H1 (cell line): ENCODE results near the gene KCNQ1. TPM values are rescaled to one million over a fixed set of nuclear protein-coding genes. Genes with fewer than 3 reads are reported as not detected.

Source experiments
- CTCF ChIA-PET: fragments of 300-600 bp; sonication (Branson Sonifier 250); formaldehyde crosslinking; loops from one replicate; lab custom pipeline; 2021; ENCODE audit not compliant: partially characterized antibody; lab: Charles Lee
- POLR2A ChIA-PET: fragments of 300-600 bp; sonication (Branson Sonifier 250); formaldehyde crosslinking; loops from one replicate; lab custom pipeline; 2021; ENCODE audit warnings: inconsistent platforms; ENCODE audit not compliant: partially characterized antibody; lab: Charles Lee
- DNase-seq, 2 experiments: peaks; one replicate each; pipeline versions ENCODE4 v3.0.0 to v3.0.0-alpha.2; 2010 to 2022; ENCODE audit warnings: low spot score in 2 of 2, low read depth in 1 of 2, mixed read lengths in 1 of 2
- FAIRE-seq: peaks from 2 replicates; lab custom pipeline; 2011; peaks lifted over from hg19 to GRCh38; lab: Jason Lieb, UNC
- H2AFZ ChIP-seq: 2 replicates; pipeline ENCODE4 v1.8.1; 2012; ENCODE audit warnings: low read length, inconsistent platforms
- H2AK5ac ChIP-seq: 2 replicates; pipeline ENCODE4 v1.6.1; 2013; ENCODE audit warnings: low read depth, low read length
- H2BK120ac ChIP-seq: replicated peaks from 2 replicates; pipeline ENCODE3; 2013; ENCODE audit warnings: low read depth, low read length, inconsistent platforms
- H2BK12ac ChIP-seq: 2 replicates; pipeline ENCODE4 v1.6.1; 2013; ENCODE audit warnings: low read depth, low read length
- H2BK15ac ChIP-seq: 2 replicates; pipeline ENCODE4 v1.6.1; 2013; ENCODE audit warnings: low read length
- H2BK20ac ChIP-seq: 2 replicates; pipeline ENCODE4 v1.6.1; 2013; ENCODE audit warnings: low read length
- H2BK5ac ChIP-seq: 2 replicates; pipeline ENCODE4 v1.6.1; 2013; ENCODE audit warnings: low read depth, low read length
- H3K14ac ChIP-seq: 2 replicates; pipeline ENCODE4 v1.6.1; 2013; ENCODE audit warnings: inconsistent platforms; ENCODE audit not compliant: insufficient read length
- H3K18ac ChIP-seq: 2 replicates; pipeline ENCODE4 v1.6.1; 2013; ENCODE audit warnings: low read length; ENCODE audit errors: extremely low read depth
- H3K23ac ChIP-seq: 2 replicates; pipeline ENCODE4 v1.6.1; 2013; ENCODE audit warnings: inconsistent platforms; ENCODE audit not compliant: insufficient read length
- H3K23me2 ChIP-seq: 2 replicates; pipeline ENCODE4 v1.6.1; 2013; ENCODE audit warnings: low read depth, low read length
- H3K27ac ChIP-seq: 2 replicates; pipeline ENCODE4 v1.6.1; 2011; ENCODE audit warnings: low read depth, low read length, inconsistent platforms
- H3K27me3 ChIP-seq, 4 experiments: replicated peaks in 1 of 4; 1 replicate in 1 of 4; 2 replicates in 3 of 4; pipeline versions ENCODE4 v1.6.1 to v1.8.1; 2011 to 2013; ENCODE audit warnings: low read length in 3 of 4, mild to moderate bottlenecking in 3 of 4, inconsistent platforms in 2 of 4, mixed read lengths in 2 of 4, moderate library complexity in 1 of 4; ENCODE audit not compliant: control insufficient read depth in 3 of 4, insufficient read depth in 3 of 4; ENCODE audit errors: extremely low read depth in 1 of 4
- H3K36me3 ChIP-seq, 4 experiments: 2 replicates each; pipeline versions ENCODE4 v1.6.1 to v1.8.1; 2011 to 2013; ENCODE audit warnings: mild to moderate bottlenecking in 4 of 4, low read length in 3 of 4, moderate library complexity in 2 of 4, control low read depth in 1 of 4, inconsistent platforms in 1 of 4; ENCODE audit not compliant: insufficient read depth in 4 of 4, control insufficient read depth in 2 of 4
- H3K4ac ChIP-seq: replicated peaks from 2 replicates; pipeline ENCODE3; 2013; ENCODE audit warnings: low read length, low read depth, mixed read lengths, inconsistent platforms; ENCODE audit not compliant: insufficient read length
- H3K4me1 ChIP-seq, 4 experiments: replicated peaks in 1 of 4; 1 replicate in 1 of 4; 2 replicates in 3 of 4; pipeline versions ENCODE4 v1.6.1 to v1.8.1; 2011 to 2013; ENCODE audit warnings: low read length in 3 of 4, inconsistent platforms in 2 of 4, mixed read lengths in 1 of 4; ENCODE audit not compliant: insufficient read depth in 4 of 4, control insufficient read depth in 3 of 4
- H3K4me2 ChIP-seq, 2 experiments: 2 replicates each; pipeline versions ENCODE4 v1.6.1 to v1.8.1; 2011 to 2013; ENCODE audit warnings: low read depth in 2 of 2, low read length in 2 of 2, control low read depth in 1 of 2, inconsistent platforms in 1 of 2, mild to moderate bottlenecking in 1 of 2; ENCODE audit not compliant: insufficient read depth in 1 of 2
- H3K4me3 ChIP-seq, 4 experiments: fragments of 200-600, 300-600 bp in 1 of 4; sonication (generic), shearing (Covaris generic), sonication (Bioruptor Twin) in 1 of 4; 2 replicates each; pipeline versions ENCODE4 v1.5.1 to v1.8.1; 2011 to 2016; ENCODE audit warnings: low read length in 4 of 4, low read depth in 3 of 4, control low read depth in 2 of 4, inconsistent platforms in 2 of 4, mild to moderate bottlenecking in 2 of 4, mixed read lengths in 1 of 4, moderate library complexity in 1 of 4; ENCODE audit not compliant: insufficient read depth in 2 of 4; ENCODE audit errors: extremely low read depth in 1 of 4
- H3K56ac ChIP-seq: replicated peaks from 2 replicates; pipeline ENCODE3; 2013; ENCODE audit warnings: low read depth, mild to moderate bottlenecking, mixed read lengths, low read length, inconsistent platforms; ENCODE audit not compliant: insufficient read length
- H3K79me1 ChIP-seq: 2 replicates; pipeline ENCODE4 v1.6.1; 2013; ENCODE audit warnings: low read depth, low read length, control low read depth
- H3K79me2 ChIP-seq, 2 experiments: 2 replicates each; pipeline versions ENCODE4 v1.6.1 to v1.8.1; 2012 to 2013; ENCODE audit warnings: low read length in 2 of 2, mild to moderate bottlenecking in 2 of 2, inconsistent platforms in 1 of 2; ENCODE audit not compliant: insufficient read depth in 2 of 2, control insufficient read depth in 1 of 2
- H3K9ac ChIP-seq, 4 experiments: replicated peaks in 1 of 4; 1 replicate in 1 of 4; 2 replicates in 3 of 4; pipeline versions ENCODE4 v1.6.1 to v1.8.1; 2011 to 2013; ENCODE audit warnings: low read depth in 3 of 4, low read length in 3 of 4, control low read depth in 2 of 4, mild to moderate bottlenecking in 2 of 4, moderate library complexity in 2 of 4, inconsistent platforms in 1 of 4; ENCODE audit errors: extremely low read depth in 1 of 4
- H3K9me3 ChIP-seq, 2 experiments: 2 replicates each; pipeline versions ENCODE4 v1.6.1 to v1.8.1; 2012 to 2013; ENCODE audit warnings: mild to moderate bottlenecking in 2 of 2, moderate library complexity in 2 of 2, control low read depth in 1 of 2, inconsistent platforms in 1 of 2, low read depth in 1 of 2, low read length in 1 of 2, mixed read lengths in 1 of 2; ENCODE audit not compliant: insufficient read depth in 2 of 2
- H4K20me1 ChIP-seq, 2 experiments: replicated peaks in 1 of 2; 2 replicates each; pipeline versions ENCODE3 to v1.8.1; 2011 to 2013; ENCODE audit warnings: inconsistent platforms in 2 of 2, low read length in 2 of 2, mild to moderate bottlenecking in 1 of 2; ENCODE audit not compliant: insufficient read depth in 2 of 2, control insufficient read depth in 1 of 2
- H4K5ac ChIP-seq: 2 replicates; pipeline ENCODE4 v1.6.1; 2013; ENCODE audit warnings: low read length, low read depth, mixed read lengths, inconsistent platforms; ENCODE audit not compliant: insufficient read length
- H4K8ac ChIP-seq: 2 replicates; pipeline ENCODE4 v1.8.0; 2013; ENCODE audit warnings: mild to moderate bottlenecking, moderate library complexity, low read length, inconsistent platforms; ENCODE audit not compliant: insufficient read depth; ENCODE audit errors: extremely low read depth
- H4K91ac ChIP-seq: replicated peaks from 2 replicates; pipeline ENCODE3; 2013; ENCODE audit warnings: low read length, mixed read lengths, inconsistent platforms; ENCODE audit not compliant: insufficient read length
- BRCA1 ChIP-seq: IDR thresholded peaks from 2 replicates; pipeline ENCODE4 v1.6.1; 2012; ENCODE audit warnings: low read depth, low read length, improper control_type of control experiment
- CBX5 ChIP-seq: fragments of 300-800, 300-1000 bp; sonication (generic); IDR thresholded peaks from 2 replicates; pipeline ENCODE4 v1.7.1; 2016; ENCODE audit warnings: antibody characterized with exemption, low read length, low read depth
- CTCF ChIP-seq, 3 experiments: IDR thresholded peaks; 1 replicate in 2 of 3; 2 replicates in 1 of 3; pipeline versions ENCODE4 v1.5.1 to v1.6.1; 2011; ENCODE audit warnings: low read length in 3 of 3, mild to moderate bottlenecking in 3 of 3, inconsistent platforms in 2 of 3, low read depth in 1 of 3, moderate library complexity in 1 of 3; ENCODE audit not compliant: insufficient read depth in 1 of 3; ENCODE audit errors: control extremely low read depth in 1 of 3
- EZH2 ChIP-seq: fragments of 200-600 bp; sonication (generic); IDR thresholded peaks from 2 replicates; pipeline ENCODE4 v1.7.1; 2012; ENCODE audit warnings: low read depth, mild to moderate bottlenecking, moderate library complexity, low read length, inconsistent platforms; ENCODE audit not compliant: severe bottlenecking
- GTF2F1 ChIP-seq: IDR thresholded peaks from 2 replicates; pipeline ENCODE4 v1.6.1; 2012; ENCODE audit warnings: low read depth, low read length, improper control_type of control experiment, borderline replicate concordance
- HDAC2 ChIP-seq, 2 experiments: fragments of 300-600 bp in 1 of 2; sonication (generic) in 1 of 2; IDR thresholded peaks; 2 replicates each; pipeline ENCODE4 v1.6.1; 2011 to 2012; ENCODE audit warnings: low read depth in 2 of 2, low read length in 2 of 2, mild to moderate bottlenecking in 2 of 2, moderate library complexity in 2 of 2, borderline replicate concordance in 1 of 2, inconsistent platforms in 1 of 2
- NANOG ChIP-seq: IDR thresholded peaks from 2 replicates; pipeline ENCODE4 v1.6.1; 2011; ENCODE audit warnings: low read length, low read depth, mild to moderate bottlenecking, inconsistent platforms; ENCODE audit not compliant: insufficient read depth, poor library complexity, severe bottlenecking
- POLR2AphosphoS5 ChIP-seq: IDR thresholded peaks from 2 replicates; pipeline ENCODE4 v1.6.1; 2011; ENCODE audit warnings: low read depth, low read length
- TAF1 ChIP-seq: IDR thresholded peaks from 2 replicates; pipeline ENCODE4 v1.6.1; 2011; ENCODE audit warnings: mild to moderate bottlenecking, low read depth, low read length
- TEAD4 ChIP-seq: IDR thresholded peaks from 2 replicates; pipeline ENCODE4 v1.6.1; 2012; ENCODE audit warnings: low read depth, low read length, inconsistent platforms, mixed read lengths
- WGBS, 2 experiments: shearing (Covaris generic) in 1 of 2; methylation state at CpG; one replicate each; pipeline versions ENCODE4 v1.1.6 to v1.1.7; 2013 to 2015; ENCODE audit warnings: low lambda C conversion rate in 2 of 2, mixed read lengths in 2 of 2, inconsistent platforms in 1 of 2, low coverage in 1 of 2, missing lambda C conversion rate in 1 of 2; ENCODE audit not compliant: insufficient replicate concordance in 2 of 2, insufficient coverage in 1 of 2, insufficient read length in 1 of 2; ENCODE audit errors: extremely low coverage in 1 of 2, missing lambda C conversion rate in 1 of 2; 5-methylcytosine and 5-hydroxymethylcytosine counted together
- polyA plus RNA-seq, 7 experiments: library from polyadenylated mRNA; depleted of rRNA in 3 of 7; stranded (reverse) in 5 of 7; unstranded in 2 of 7; fragments of >200 nt in 5 of 7; fragments of 200-250 nt in 2 of 7; gene quantifications; 1 replicate in 5 of 7; 2 replicates in 1 of 7; 4 replicates in 1 of 7; pipeline versions ENCODE4 v1.2.1 to v1.2.3, GENCODE V29; 2011 to 2013; ENCODE audit warnings: missing spikeins in 2 of 7, mixed read lengths in 2 of 7
- total RNA-seq: library from RNA; stranded (reverse); fragmentation: NEBNext Ultra II Directional; extraction: Animal tissue kit (Norgen Biotek cat#: 25700); gene quantifications from 2 replicates; pipeline ENCODE4 v1.2.1, GENCODE V29; 2021

Gene KCNQ1
- total and polyA plus RNA-seq, 2 of the 8 experiments (the other 6 are each of a cell fraction or from before 2014, with no cell fraction given) = 1.9 to 2.0 TPM

- FAIRE-seq = no peak
- H3K4me2 ChIP-seq = no peak overlapping the region
- WGBS, 2 experiments = 80% methylated on average over 7 of the region's 7 CpGs; no CpG with 5 or more reads in 1 of the 2 experiments
Observed at GRCh38 chr11:2777386-2777785, 332.6 kb downstream of the KCNQ1 start.

More at GRCh38 chr11:2777386-2777785, 332.6 kb downstream of the KCNQ1 start:
- H3K14ac ChIP-seq = no peak overlapping the region
- no peak overlapping the region for H4K5ac ChIP-seq
- no peak overlapping the region for H4K8ac ChIP-seq
- H2AK5ac ChIP-seq = no peak overlapping the region
- no peak overlapping the region for H3K9ac ChIP-seq
- H2BK20ac ChIP-seq = no peak overlapping the region
- TF ChIP-seq TAF1 (no peak), GTF2F1 (no peak), CBX5 (no peak), HDAC2 (IDR thresholded peaks at IDR 0.05; ENCODE audit: borderline replicate concordance in 1 of 2, low read depth in 2 of 2, low read length in 2 of 2) (no peak), CTCF (IDR thresholded peaks at IDR 0.05; ENCODE audit: control extremely low read depth in 1 of 3, insufficient read depth in 1 of 3, low read depth in 1 of 3, low read length in 3 of 3) (no peak), POLR2AphosphoS5 (no peak), BRCA1 (no peak), TEAD4 (no peak), NANOG (no peak), EZH2 (no peak)
- no peak overlapping the region for H3K56ac ChIP-seq
- ChIA-PET POLR2A (no interaction called here), CTCF (interaction anchor here (0.6 to 1.3 kb wide), 3 partner anchors 69 to 211 kb away, joined by 3 read pairs; no protein-coding TSS in a partner anchor)
- H3K9me3 ChIP-seq = no peaks in the 10 kb centered on the region
- H3K23ac ChIP-seq = no peak overlapping the region
- no peak overlapping the region for H2BK120ac ChIP-seq
- H2BK12ac ChIP-seq = no peak overlapping the region
- peaks cover 0 to 6% (median 0%) of the 10 kb centered on the region in 4 experiments; a peak in 2 of 7 replicates for H3K4me1 ChIP-seq
- no peaks in the 10 kb centered on the region for H3K79me2 ChIP-seq
- no peaks in the 10 kb centered on the region for H3K23me2 ChIP-seq
- no peaks in the 10 kb centered on the region for H3K36me3 ChIP-seq
- H4K91ac ChIP-seq = no peak overlapping the region
- H2BK15ac ChIP-seq = no peak overlapping the region
- no peak overlapping the region for H3K4ac ChIP-seq
- no peaks in the 10 kb centered on the region for H3K79me1 ChIP-seq
- H3K18ac ChIP-seq = no peak overlapping the region
- H4K20me1 ChIP-seq = no peaks in the 10 kb centered on the region
- no peak overlapping the region for H2BK5ac ChIP-seq
- H3K27me3 ChIP-seq = peaks cover 0 to 21% (median 12%) of the 10 kb centered on the region in 4 experiments; a peak in 6 of 7 replicates
- no peak for DNase-seq
- H2AFZ ChIP-seq = no peak overlapping the region
- no peak overlapping the region for H3K27ac ChIP-seq
- H3K4me3 ChIP-seq = no peak overlapping the region
